PC-3 (cell line): ENCODE data around the gene ANKRD37.

Experiments
- CTCF ChIP-seq: fragments of 300-600 bp; sonication (generic); conservative IDR thresholded peaks from 2 replicates; pipeline ENCODE4 v1.5.1; 2017; ENCODE audit warnings: antibody characterized with exemption, low read depth, mild to moderate bottlenecking, low read length
- EZH2 ChIP-seq: fragments of 300-600 bp; sonication (generic); IDR thresholded peaks from one replicate; pipeline ENCODE4 v1.6.1; 2017; ENCODE audit warnings: antibody characterized with exemption, mild to moderate bottlenecking, low read length; ENCODE audit not compliant: unreplicated experiment
- EZH2phosphoT487 ChIP-seq: fragments of 300-600 bp; sonication (generic); IDR thresholded peaks from 2 replicates; pipeline ENCODE4 v1.6.1; 2018; ENCODE audit warnings: mild to moderate bottlenecking, antibody characterized with exemption, low read length, borderline replicate concordance

GRCh38 chr4:185399466-185399865, 2.8 kb downstream of the ANKRD37 start:
- TF ChIP-seq EZH2 (no peak), CTCF (no peak), EZH2phosphoT487 (no peak)
